ENCODE results near the gene C6orf163.

GRCh38 chr6:87407561-87407900, 62.9 kb downstream of the C6orf163 start:
- TF ChIP-seq CTCF (IDR thresholded peaks at IDR 0.05) (no peak), EP300 (IDR thresholded peaks at IDR 0.05) (no peak)

Measured in gastroesophageal sphincter (tissue), 3 donors.